ENCODE data around the gene PLCB1.

GRCh38 chr20:8700756-8701155 lies 568.7 kb downstream of the PLCB1 start:
- TF ChIP-seq CTCF (conservative IDR thresholded peaks at IDR 0.05; ENCODE audit: low read depth, low read length) (no peak), EZH2 (IDR thresholded peaks at IDR 0.05; ENCODE audit: low read length, unreplicated experiment) (no peak), EZH2phosphoT487 (IDR thresholded peaks at IDR 0.05; ENCODE audit: borderline replicate concordance, low read length) (no peak)

All from PC-3 (cell line).